Esophagus squamous epithelium (tissue), 4 donors: ENCODE results near the gene UNC5B.

Experiments used
- POLR2A ChIP-seq, 4 donors: fragments of 450-650 bp; IDR thresholded peaks; one replicate each; pipeline ENCODE4 v1.6.1; 2017; ENCODE audit warnings: antibody characterized with exemption in 4 of 4, mild to moderate bottlenecking in 4 of 4, moderate library complexity in 3 of 4
- TF ChIP-seq, protein P1 (sequence below), 6 experiments: fragments of 450-650 bp in 4 of 6; fragments of 200-600 bp in 2 of 6; sonication (generic) in 2 of 6; IDR thresholded peaks; one replicate each; pipeline ENCODE4 v1.5.1; 2016 to 2019; ENCODE audit warnings: antibody characterized with exemption in 6 of 6, mild to moderate bottlenecking in 4 of 6, moderate library complexity in 4 of 6

DNA sequence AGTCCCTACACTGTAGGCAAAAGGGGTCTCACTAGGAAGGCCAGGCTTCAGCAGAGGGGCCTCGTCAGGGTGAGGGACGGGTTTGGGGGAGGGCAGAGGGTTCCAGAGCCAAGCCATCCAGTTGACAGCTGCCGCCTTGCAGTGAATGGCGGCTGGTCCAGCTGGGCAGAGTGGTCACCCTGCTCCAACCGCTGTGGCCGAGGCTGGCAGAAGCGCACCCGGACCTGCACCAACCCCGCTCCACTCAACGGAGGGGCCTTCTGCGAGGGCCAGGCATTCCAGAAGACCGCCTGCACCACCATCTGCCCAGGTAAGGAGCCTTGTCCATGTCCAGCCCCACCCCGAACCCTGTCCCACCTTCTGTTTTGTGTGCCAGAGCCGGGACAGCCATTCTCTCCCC, 75.1 kb downstream of the UNC5B start:
- TF ChIP-seq, protein P1, sequence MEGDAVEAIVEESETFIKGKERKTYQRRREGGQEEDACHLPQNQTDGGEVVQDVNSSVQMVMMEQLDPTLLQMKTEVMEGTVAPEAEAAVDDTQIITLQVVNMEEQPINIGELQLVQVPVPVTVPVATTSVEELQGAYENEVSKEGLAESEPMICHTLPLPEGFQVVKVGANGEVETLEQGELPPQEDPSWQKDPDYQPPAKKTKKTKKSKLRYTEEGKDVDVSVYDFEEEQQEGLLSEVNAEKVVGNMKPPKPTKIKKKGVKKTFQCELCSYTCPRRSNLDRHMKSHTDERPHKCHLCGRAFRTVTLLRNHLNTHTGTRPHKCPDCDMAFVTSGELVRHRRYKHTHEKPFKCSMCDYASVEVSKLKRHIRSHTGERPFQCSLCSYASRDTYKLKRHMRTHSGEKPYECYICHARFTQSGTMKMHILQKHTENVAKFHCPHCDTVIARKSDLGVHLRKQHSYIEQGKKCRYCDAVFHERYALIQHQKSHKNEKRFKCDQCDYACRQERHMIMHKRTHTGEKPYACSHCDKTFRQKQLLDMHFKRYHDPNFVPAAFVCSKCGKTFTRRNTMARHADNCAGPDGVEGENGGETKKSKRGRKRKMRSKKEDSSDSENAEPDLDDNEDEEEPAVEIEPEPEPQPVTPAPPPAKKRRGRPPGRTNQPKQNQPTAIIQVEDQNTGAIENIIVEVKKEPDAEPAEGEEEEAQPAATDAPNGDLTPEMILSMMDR (IDR thresholded peaks at IDR 0.05): no peak
- TF ChIP-seq POLR2A (IDR thresholded peaks at IDR 0.05): no peak
